OCI-LY7 (cell line): ENCODE data around the gene SCRN2. TPM values are rescaled to one million over a fixed set of nuclear protein-coding genes. Genes with fewer than 3 reads are reported as not detected.

Experiments used
- BruUV-seq: library from RNA; stranded (reverse); fragments of 400-500 nt; replicated peaks from 2 replicates; lab custom pipeline; 2021; lab: Mats Ljungman, UMichigan
- CTCF ChIA-PET: fragments of 300-600 bp; sonication (Branson Sonifier 250); formaldehyde crosslinking; loops from one replicate; lab custom pipeline; 2022; ENCODE audit warnings: antibody characterized with exemption; ENCODE audit not compliant: unreplicated experiment; lab: Charles Lee
- POLR2A ChIA-PET: fragments of 300-600 bp; sonication (Branson Sonifier 250); formaldehyde crosslinking; loops from one replicate; lab custom pipeline; 2022; ENCODE audit warnings: antibody characterized with exemption; lab: Charles Lee
- DNase-seq: peaks from one replicate; pipeline ENCODE4 v3.0.0-alpha.2; 2015; ENCODE audit warnings: low spot score
- H2AFZ ChIP-seq: fragments of 200-600 bp; sonication (generic), shearing (Covaris generic); 2 replicates; pipeline ENCODE4 v1.6.1; 2014; ENCODE audit warnings: mild to moderate bottlenecking, antibody characterized with exemption, low read length, moderate library complexity
- H3K27ac ChIP-seq: fragments of 200-600 bp; sonication (generic); 2 replicates; pipeline ENCODE4 v1.5.1; 2014; ENCODE audit warnings: mixed run types, low read depth, mild to moderate bottlenecking, moderate library complexity, low read length, inconsistent platforms; ENCODE audit not compliant: poor library complexity, severe bottlenecking
- H3K36me3 ChIP-seq: fragments of 200-600 bp; sonication (generic); 2 replicates; pipeline ENCODE4 v1.6.1; 2014; ENCODE audit warnings: mild to moderate bottlenecking, antibody characterized with exemption, low read length, moderate library complexity, mixed read lengths; ENCODE audit not compliant: insufficient read depth
- H3K4me1 ChIP-seq: fragments of 200-600 bp; sonication (generic); 2 replicates; pipeline ENCODE4 v1.5.1; 2014; ENCODE audit warnings: mild to moderate bottlenecking, low read length; ENCODE audit not compliant: insufficient read depth, poor library complexity, severe bottlenecking
- H3K4me2 ChIP-seq: fragments of 200-600 bp; sonication (generic); 2 replicates; pipeline ENCODE4 v1.6.1; 2014; ENCODE audit warnings: mild to moderate bottlenecking, low read length
- H3K4me3 ChIP-seq: fragments of 200-600 bp; sonication (generic); 2 replicates; pipeline ENCODE4 v1.5.1; 2014; ENCODE audit warnings: mild to moderate bottlenecking, low read depth, low read length; ENCODE audit not compliant: poor library complexity, severe bottlenecking
- H3K79me2 ChIP-seq: fragments of 200-600 bp; sonication (generic); 2 replicates; pipeline ENCODE4 v1.6.1; 2016; ENCODE audit warnings: low read depth, mild to moderate bottlenecking, low read length, moderate library complexity, mixed read lengths; ENCODE audit not compliant: insufficient read depth
- H3K9me2 ChIP-seq: fragments of 200-600 bp; sonication (generic); 2 replicates; pipeline ENCODE4 v1.6.1; 2016; ENCODE audit warnings: mild to moderate bottlenecking, low read length, mixed read lengths; ENCODE audit not compliant: insufficient read depth
- H3K9me3 ChIP-seq: fragments of 200-600 bp; sonication (generic); 2 replicates; pipeline ENCODE4 v1.6.1; 2014; ENCODE audit warnings: mild to moderate bottlenecking, mixed run types, low read length, mixed read lengths
- H4K20me1 ChIP-seq: fragments of 200-600 bp; sonication (generic); 2 replicates; pipeline ENCODE4 v1.6.1; 2014; ENCODE audit warnings: mild to moderate bottlenecking, antibody characterized with exemption, low read length, moderate library complexity, mixed read lengths; ENCODE audit not compliant: insufficient read depth
- EZH2phosphoT487 ChIP-seq: fragments of 200-600 bp; sonication (generic); IDR thresholded peaks from 2 replicates; pipeline ENCODE4 v1.6.1; 2018; ENCODE audit warnings: low read depth, borderline replicate concordance, mild to moderate bottlenecking, mixed run types, antibody characterized with exemption, low read length, moderate library complexity, mixed read lengths
- intact Hi-C: fragments of 100-400 bp; cut with micrococcal nuclease; formaldehyde crosslinking; loops from one replicate; pipeline ENCODE4 v1.10.0; 2022; ENCODE audit not compliant: unreplicated experiment
- total RNA-seq, 2 experiments: library from RNA; depleted of rRNA in 1 of 2; stranded (reverse); fragments of >200 nt in 1 of 2; shearing (Covaris generic) in 1 of 2; gene quantifications; 2 replicates each; pipeline ENCODE4 v1.2.3, GENCODE V29; 2014 to 2022
- TF ChIP-seq, protein P1 (sequence below): fragments of 200-600 bp; sonication (generic); conservative IDR thresholded peaks from 2 replicates; pipeline ENCODE4 v1.5.1; 2014; ENCODE audit warnings: mild to moderate bottlenecking, antibody characterized with exemption, low read length, moderate library complexity, mixed read lengths

Gene SCRN2
- total RNA-seq, 2 experiments from 2014 or later: 37.3 to 42.9 TPM

DNA sequence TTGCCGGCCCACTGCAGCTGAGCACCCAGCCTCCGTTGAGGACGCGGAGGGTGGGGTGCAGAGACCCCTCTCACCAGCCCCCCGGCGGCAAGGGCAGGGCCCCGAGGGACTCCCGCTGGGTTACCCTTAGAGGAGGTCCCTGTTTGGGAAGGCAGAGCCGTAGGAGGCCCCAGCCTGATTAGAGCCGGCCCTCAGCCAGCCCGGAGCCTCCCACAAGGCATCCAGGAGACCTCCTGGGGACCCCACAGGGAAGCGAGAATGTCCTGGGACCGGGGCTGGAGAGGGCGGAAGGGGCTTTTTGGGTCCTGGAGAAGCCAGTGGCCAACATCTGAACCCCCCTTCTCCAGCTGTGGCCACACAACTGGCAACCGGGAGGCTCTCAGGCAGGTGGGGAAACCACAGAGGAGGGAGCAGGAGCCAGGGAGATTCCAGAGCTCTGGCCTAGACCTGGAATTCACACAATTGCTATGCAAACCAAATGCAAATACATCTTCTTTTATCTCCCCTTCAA lies 31.6 kb upstream of the SCRN2 start:
- ChIA-PET CTCF (no interaction called here), POLR2A (no interaction called here)
- no peak for DNase-seq
- no peak for TF ChIP-seq EZH2phosphoT487
- TF ChIP-seq, protein P1, sequence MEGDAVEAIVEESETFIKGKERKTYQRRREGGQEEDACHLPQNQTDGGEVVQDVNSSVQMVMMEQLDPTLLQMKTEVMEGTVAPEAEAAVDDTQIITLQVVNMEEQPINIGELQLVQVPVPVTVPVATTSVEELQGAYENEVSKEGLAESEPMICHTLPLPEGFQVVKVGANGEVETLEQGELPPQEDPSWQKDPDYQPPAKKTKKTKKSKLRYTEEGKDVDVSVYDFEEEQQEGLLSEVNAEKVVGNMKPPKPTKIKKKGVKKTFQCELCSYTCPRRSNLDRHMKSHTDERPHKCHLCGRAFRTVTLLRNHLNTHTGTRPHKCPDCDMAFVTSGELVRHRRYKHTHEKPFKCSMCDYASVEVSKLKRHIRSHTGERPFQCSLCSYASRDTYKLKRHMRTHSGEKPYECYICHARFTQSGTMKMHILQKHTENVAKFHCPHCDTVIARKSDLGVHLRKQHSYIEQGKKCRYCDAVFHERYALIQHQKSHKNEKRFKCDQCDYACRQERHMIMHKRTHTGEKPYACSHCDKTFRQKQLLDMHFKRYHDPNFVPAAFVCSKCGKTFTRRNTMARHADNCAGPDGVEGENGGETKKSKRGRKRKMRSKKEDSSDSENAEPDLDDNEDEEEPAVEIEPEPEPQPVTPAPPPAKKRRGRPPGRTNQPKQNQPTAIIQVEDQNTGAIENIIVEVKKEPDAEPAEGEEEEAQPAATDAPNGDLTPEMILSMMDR: no peak
- Histone ChIP-seq H3K79me2 (no peaks in the 10 kb centered on the region), H3K27ac (no peak overlapping the region), H3K9me3 (no peaks in the 10 kb centered on the region), H3K4me1 (no peaks in the 10 kb centered on the region), H3K9me2 (no peaks in the 10 kb centered on the region), H4K20me1 (no peaks in the 10 kb centered on the region), H2AFZ (no peak overlapping the region), H3K36me3 (no peaks in the 10 kb centered on the region), H3K4me3 (no peak overlapping the region), H3K4me2 (no peak overlapping the region)
- intact Hi-C loops: no loop called here
- BruUV-seq: no TSS peak

- Histone ChIP-seq H3K4me3 (no peak overlapping the region), H3K79me2 (no peaks in the 10 kb centered on the region), H3K9me2 (no peaks in the 10 kb centered on the region), H3K9me3 (no peaks in the 10 kb centered on the region), H3K4me1 (no peaks in the 10 kb centered on the region), H3K27ac (no peak overlapping the region), H4K20me1 (no peaks in the 10 kb centered on the region), H2AFZ (no peak overlapping the region), H3K36me3 (no peaks in the 10 kb centered on the region), H3K4me2 (no peak overlapping the region)
- intact Hi-C loops: no loop called here
- ChIA-PET POLR2A (no interaction called here), CTCF (no interaction called here)
- TF ChIP-seq, protein P1: no peak
- TF ChIP-seq EZH2phosphoT487: no peak
- DNase-seq: no peak
- no TSS peak for BruUV-seq
Observed at GRCh38 chr17:47872019-47872650, 31.1 kb upstream of the SCRN2 start.

DNA sequence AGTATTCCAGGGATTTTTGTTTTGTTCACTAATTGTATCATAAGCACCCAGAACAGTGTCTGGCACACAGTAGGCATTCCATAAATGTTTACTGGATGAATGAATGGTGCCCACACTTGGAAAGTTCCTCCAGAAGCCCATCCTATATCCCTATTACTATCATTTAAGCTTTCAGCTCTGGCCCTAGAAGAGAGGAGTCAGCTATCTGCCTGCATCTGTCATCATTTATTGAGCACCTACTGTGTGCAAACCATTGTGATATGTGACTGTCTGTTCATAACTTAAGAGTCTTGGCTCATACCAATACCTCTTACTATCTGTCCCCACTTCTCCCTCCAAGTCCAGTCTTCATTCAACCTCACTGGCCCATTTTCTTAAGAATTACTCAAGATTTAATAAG lies 30.0 kb upstream of the SCRN2 start:
- no peaks in the 10 kb centered on the region for H3K36me3 ChIP-seq
- CTCF ChIA-PET: no interaction called here
- no peak for DNase-seq
- TF ChIP-seq EZH2phosphoT487: no peak
- TF ChIP-seq, protein P1: no peak
- H2AFZ ChIP-seq: no peak overlapping the region
- POLR2A ChIA-PET: no interaction called here
- no peak overlapping the region for H3K4me3 ChIP-seq
- H3K9me3 ChIP-seq: no peaks in the 10 kb centered on the region
- H3K4me1 ChIP-seq: no peaks in the 10 kb centered on the region
- no peaks in the 10 kb centered on the region for H3K9me2 ChIP-seq
- H3K4me2 ChIP-seq: no peak overlapping the region
- H3K79me2 ChIP-seq: no peaks in the 10 kb centered on the region
- intact Hi-C loops: no loop called here
- no peaks in the 10 kb centered on the region for H4K20me1 ChIP-seq
- BruUV-seq: no TSS peak
- no peak overlapping the region for H3K27ac ChIP-seq
